Esophagus squamous epithelium (tissue), 4 donors: ENCODE results near the gene STK38.

Source experiments
- POLR2A ChIP-seq, 4 donors: fragments of 450-650 bp; IDR thresholded peaks; one replicate each; pipeline ENCODE4 v1.6.1; 2017; ENCODE audit warnings: antibody characterized with exemption in 4 of 4, mild to moderate bottlenecking in 4 of 4, moderate library complexity in 3 of 4
- TF ChIP-seq, protein P1 (sequence below), 6 experiments: fragments of 450-650 bp in 4 of 6; fragments of 200-600 bp in 2 of 6; sonication (generic) in 2 of 6; IDR thresholded peaks; one replicate each; pipeline ENCODE4 v1.5.1; 2016 to 2019; ENCODE audit warnings: antibody characterized with exemption in 6 of 6, mild to moderate bottlenecking in 4 of 6, moderate library complexity in 4 of 6

DNA sequence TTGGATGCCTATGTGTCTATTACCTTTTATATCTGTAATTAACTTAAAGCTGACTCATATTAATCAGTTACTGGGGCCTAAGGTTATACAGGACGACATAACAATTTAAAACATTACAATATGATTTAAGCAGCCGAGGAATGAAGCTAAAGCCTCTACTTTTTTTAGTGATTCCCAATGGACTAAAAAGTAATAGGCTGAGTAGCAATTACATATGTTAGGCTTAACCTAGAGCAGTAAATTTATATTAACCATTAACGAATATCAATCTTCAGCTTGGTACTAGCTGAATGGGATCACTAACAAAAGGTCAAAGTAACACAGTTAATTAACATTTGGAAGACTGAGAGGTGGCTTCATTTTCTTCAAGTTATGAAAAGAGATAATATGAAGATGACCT lies 43.1 kb downstream of the STK38 start:
- TF ChIP-seq, protein P1, sequence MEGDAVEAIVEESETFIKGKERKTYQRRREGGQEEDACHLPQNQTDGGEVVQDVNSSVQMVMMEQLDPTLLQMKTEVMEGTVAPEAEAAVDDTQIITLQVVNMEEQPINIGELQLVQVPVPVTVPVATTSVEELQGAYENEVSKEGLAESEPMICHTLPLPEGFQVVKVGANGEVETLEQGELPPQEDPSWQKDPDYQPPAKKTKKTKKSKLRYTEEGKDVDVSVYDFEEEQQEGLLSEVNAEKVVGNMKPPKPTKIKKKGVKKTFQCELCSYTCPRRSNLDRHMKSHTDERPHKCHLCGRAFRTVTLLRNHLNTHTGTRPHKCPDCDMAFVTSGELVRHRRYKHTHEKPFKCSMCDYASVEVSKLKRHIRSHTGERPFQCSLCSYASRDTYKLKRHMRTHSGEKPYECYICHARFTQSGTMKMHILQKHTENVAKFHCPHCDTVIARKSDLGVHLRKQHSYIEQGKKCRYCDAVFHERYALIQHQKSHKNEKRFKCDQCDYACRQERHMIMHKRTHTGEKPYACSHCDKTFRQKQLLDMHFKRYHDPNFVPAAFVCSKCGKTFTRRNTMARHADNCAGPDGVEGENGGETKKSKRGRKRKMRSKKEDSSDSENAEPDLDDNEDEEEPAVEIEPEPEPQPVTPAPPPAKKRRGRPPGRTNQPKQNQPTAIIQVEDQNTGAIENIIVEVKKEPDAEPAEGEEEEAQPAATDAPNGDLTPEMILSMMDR (IDR thresholded peaks at IDR 0.05) = no peak
- TF ChIP-seq POLR2A (IDR thresholded peaks at IDR 0.05) = no peak
